Kidney epithelial cell (primary cell): ENCODE data around the gene EZR. TPM values are rescaled to one million over a fixed set of nuclear protein-coding genes. Genes with fewer than 3 reads are reported as not detected.

ENCODE experiments used
- DNase-seq: peaks from one replicate; pipeline ENCODE4 v3.0.0-alpha.2; 2010; ENCODE audit warnings: low read depth
- H3K27me3 ChIP-seq: 2 replicates; pipeline ENCODE4 v1.6.0; 2011; ENCODE audit warnings: low read length; ENCODE audit not compliant: control insufficient read depth, insufficient read depth
- H3K36me3 ChIP-seq: 2 replicates; pipeline ENCODE4 v1.5.1; 2011; ENCODE audit warnings: low read length; ENCODE audit not compliant: control insufficient read depth, insufficient read depth
- H3K4me3 ChIP-seq: 2 replicates; pipeline ENCODE4 v1.5.1; 2011; ENCODE audit warnings: low read depth, mild to moderate bottlenecking, control low read depth, low read length
- CTCF ChIP-seq: IDR thresholded peaks from 2 replicates; pipeline ENCODE4 v1.5.1; 2011; ENCODE audit warnings: mild to moderate bottlenecking, moderate library complexity, low read length, control low read depth, inconsistent platforms; ENCODE audit not compliant: insufficient read depth, poor library complexity, severe bottlenecking
- total RNA-seq: library from RNA; depleted of rRNA; stranded (reverse); fragments of >200 nt; gene quantifications from 2 replicates; pipeline ENCODE4 v1.2.3, GENCODE V29; 2015

The EZR gene
- total RNA-seq, 1 donor from 2014 or later, result 277 TPM

- TF ChIP-seq CTCF, result no peak
- DNase-seq, result no peak
- Histone ChIP-seq H3K36me3 (no peaks in the 10 kb centered on the region), H3K27me3 (no peaks in the 10 kb centered on the region), H3K4me3 (no peak overlapping the region)
These were observed 63.5 kb downstream of the EZR start for GRCh38 chr6:158755636-158756035.

- no peak for TF ChIP-seq CTCF
- no peaks in the 10 kb centered on the region for H3K36me3 ChIP-seq
- DNase-seq, result no peak
- H3K27me3 ChIP-seq, result no peaks in the 10 kb centered on the region
- H3K4me3 ChIP-seq, result no peak overlapping the region
These were observed 64.4 kb downstream of the EZR start for GRCh38 chr6:158754738-158755137.

DNA sequence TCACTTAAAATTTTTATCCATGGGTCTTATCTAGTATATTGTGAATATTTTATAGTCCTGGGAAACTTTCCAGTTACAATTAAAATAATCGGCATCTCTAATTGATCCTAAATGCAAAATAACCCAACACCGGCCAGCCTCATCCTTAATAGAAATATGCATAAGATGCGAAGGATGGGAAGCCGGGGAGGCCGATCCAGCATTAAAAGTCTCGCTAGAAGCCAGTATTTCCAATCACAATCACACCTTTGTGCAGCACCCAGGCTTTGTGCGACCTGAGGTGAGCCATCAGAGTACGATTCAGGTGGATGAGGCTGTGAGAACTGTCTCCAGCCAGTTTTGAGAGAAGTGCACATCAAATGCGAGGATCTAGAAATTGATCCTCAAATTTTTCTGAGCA, 65.4 kb downstream of the EZR start:
- Histone ChIP-seq H3K27me3 (no peaks in the 10 kb centered on the region), H3K4me3 (no peak overlapping the region), H3K36me3 (no peaks in the 10 kb centered on the region)
- DNase-seq, result no peak
- no peak for TF ChIP-seq CTCF

GRCh38 chr6:158752613-158753012, 66.6 kb downstream of the EZR start:
- Histone ChIP-seq H3K27me3 (no peaks in the 10 kb centered on the region), H3K4me3 (no peak overlapping the region), H3K36me3 (no peaks in the 10 kb centered on the region)
- no peak for DNase-seq
- peak; percentile 44 for TF ChIP-seq CTCF

DNA sequence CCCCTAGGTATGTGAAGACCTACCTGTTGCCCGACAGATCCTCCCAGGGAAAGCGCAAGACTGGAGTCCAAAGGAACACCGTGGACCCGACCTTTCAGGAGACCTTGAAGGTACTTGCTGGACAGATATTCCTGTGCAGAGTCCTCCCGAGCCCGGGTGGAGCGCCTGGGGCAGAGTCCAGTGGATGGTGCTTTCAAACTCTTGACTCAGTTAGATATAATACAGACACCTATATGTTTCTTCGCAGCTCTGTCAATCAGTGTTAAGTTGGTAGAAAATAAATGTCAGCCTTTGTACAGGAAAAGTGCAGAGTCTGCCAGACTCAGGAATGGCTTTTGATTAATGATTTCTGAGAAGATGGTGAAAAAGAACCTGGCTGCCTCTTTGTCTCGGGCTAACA, 67.2 kb downstream of the EZR start:
- Histone ChIP-seq H3K36me3 (no peaks in the 10 kb centered on the region), H3K27me3 (no peaks in the 10 kb centered on the region), H3K4me3 (no peak overlapping the region)
- DNase-seq, result no peak
- no peak for TF ChIP-seq CTCF

DNA sequence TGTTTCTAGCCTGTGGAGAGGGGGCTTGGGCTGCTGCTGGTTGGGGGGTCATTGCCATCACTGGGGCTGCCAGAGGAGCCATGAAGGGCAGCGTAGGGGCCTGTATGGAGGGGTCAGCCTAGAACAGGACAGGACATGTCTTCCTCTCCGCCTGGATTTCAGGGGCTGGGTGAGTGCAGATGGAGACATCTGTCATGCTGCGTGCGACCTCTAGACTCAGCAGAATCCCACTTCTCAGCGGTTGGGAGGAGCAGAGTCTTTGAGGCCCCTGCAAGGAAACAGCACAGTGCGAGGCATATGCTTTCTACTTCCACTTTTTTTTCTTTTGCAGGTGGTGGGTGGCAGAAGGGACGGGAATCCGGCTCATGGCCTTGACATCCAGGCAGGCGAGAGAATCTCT, 67.9 kb downstream of the EZR start:
- Histone ChIP-seq H3K36me3 (no peaks in the 10 kb centered on the region), H3K27me3 (no peaks in the 10 kb centered on the region), H3K4me3 (no peak overlapping the region)
- TF ChIP-seq CTCF, result no peak
- DNase-seq, result no peak
